OCI-LY1 (cell line): Measurements from ENCODE around the gene GPR119.

Experiments
- H2AFZ ChIP-seq: fragments of 200-600 bp; sonication (generic), shearing (Covaris generic); 2 replicates; pipeline ENCODE4 v1.6.0; 2014; ENCODE audit warnings: antibody characterized with exemption, mild to moderate bottlenecking, low read length
- H3F3A ChIP-seq: fragments of 200-600 bp; sonication (generic), shearing (Covaris generic); 2 replicates; pipeline ENCODE4 v1.6.0; 2014; ENCODE audit warnings: mild to moderate bottlenecking, antibody characterized with exemption, low read length, moderate library complexity; ENCODE audit not compliant: insufficient read depth
- H3K27ac ChIP-seq: fragments of 200-600 bp; sonication (generic); 2 replicates; pipeline ENCODE4 v1.5.1; 2014; ENCODE audit warnings: low read length, mixed run types, mild to moderate bottlenecking, low read depth; ENCODE audit not compliant: poor library complexity, severe bottlenecking
- H3K27me3 ChIP-seq: fragments of 200-600 bp; sonication (generic); 2 replicates; pipeline ENCODE4 v1.6.0; 2014; ENCODE audit warnings: antibody characterized with exemption, mild to moderate bottlenecking, low read length, moderate library complexity; ENCODE audit not compliant: insufficient read depth
- H3K36me3 ChIP-seq: fragments of 200-600 bp; sonication (generic); 2 replicates; pipeline ENCODE4 v1.6.1; 2014; ENCODE audit warnings: mild to moderate bottlenecking, antibody characterized with exemption, low read length, moderate library complexity, mixed read lengths; ENCODE audit not compliant: insufficient read depth
- H3K4me1 ChIP-seq: fragments of 200-600 bp; sonication (generic); 2 replicates; pipeline ENCODE4 v1.5.1; 2014; ENCODE audit warnings: mild to moderate bottlenecking, low read length, moderate library complexity; ENCODE audit not compliant: insufficient read depth, severe bottlenecking
- H3K4me2 ChIP-seq: fragments of 200-600 bp; sonication (generic), shearing (Covaris generic); 2 replicates; pipeline ENCODE4 v1.6.1; 2014; ENCODE audit warnings: low read length
- H3K4me3 ChIP-seq: fragments of 200-600 bp; sonication (generic); 2 replicates; pipeline ENCODE4 v1.5.1; 2014; ENCODE audit warnings: low read length, low read depth, mild to moderate bottlenecking, mixed read lengths; ENCODE audit not compliant: poor library complexity, severe bottlenecking
- H3K79me2 ChIP-seq: fragments of 200-600 bp; shearing (Covaris generic); 2 replicates; pipeline ENCODE4 v1.6.1; 2016; ENCODE audit warnings: mixed run types, low read length, mixed read lengths; ENCODE audit not compliant: insufficient read depth
- H3K9ac ChIP-seq: fragments of 200-600 bp; sonication (generic), shearing (Covaris generic); 2 replicates; pipeline ENCODE4 v1.6.1; 2014; ENCODE audit warnings: mild to moderate bottlenecking, low read length, mixed read lengths
- H3K9me2 ChIP-seq: fragments of 200-600 bp; sonication (generic), shearing (Covaris generic); 2 replicates; pipeline ENCODE4 v1.6.1; 2014; ENCODE audit warnings: low read depth, mild to moderate bottlenecking, low read length, mixed read lengths
- H3K9me3 ChIP-seq: fragments of 200-600 bp; shearing (Covaris generic); 2 replicates; pipeline ENCODE4 v1.6.1; 2014; ENCODE audit warnings: low read length, mixed read lengths
- H4K20me1 ChIP-seq: fragments of 200-600 bp; sonication (generic), shearing (Covaris generic); 2 replicates; pipeline ENCODE4 v1.6.0; 2016; ENCODE audit warnings: mild to moderate bottlenecking, low read length; ENCODE audit not compliant: insufficient read depth
- EZH2 ChIP-seq: fragments of 200-600 bp; sonication (generic), shearing (Covaris generic); IDR thresholded peaks from 2 replicates; pipeline ENCODE4 v1.8.0; 2017; ENCODE audit warnings: borderline replicate concordance, mixed run types, mild to moderate bottlenecking, antibody characterized with exemption, low read length, moderate library complexity, mixed read lengths
- TF ChIP-seq, protein P1 (sequence below): fragments of 200-600 bp; sonication (generic), shearing (Covaris generic); IDR thresholded peaks from 2 replicates; pipeline ENCODE4 v1.5.1; 2017; ENCODE audit warnings: mild to moderate bottlenecking, antibody characterized with exemption, low read length, moderate library complexity, mixed read lengths

The GPR119 gene

DNA sequence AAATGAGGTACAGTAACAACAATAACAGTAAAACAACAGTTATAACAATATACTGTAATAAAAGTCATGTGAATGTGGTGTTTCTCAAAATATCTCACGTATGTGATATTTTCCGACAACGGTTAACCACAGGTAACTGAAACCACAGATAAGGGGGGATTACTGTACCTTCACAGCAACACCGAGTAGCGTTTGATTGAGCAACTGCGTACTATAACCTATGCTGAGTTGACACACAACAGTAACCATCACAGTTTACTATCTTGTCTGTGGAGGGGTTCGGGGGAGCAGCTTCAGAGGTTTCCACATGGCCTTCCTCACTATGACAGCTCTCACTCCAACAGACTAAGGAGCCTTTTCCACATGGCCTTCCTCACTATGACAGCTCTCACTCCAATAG, 29.7 kb upstream of the GPR119 start:
- H2AFZ ChIP-seq, result no peak overlapping the region
- no peaks in the 10 kb centered on the region for H3K27me3 ChIP-seq
- TF ChIP-seq EZH2, result no peak
- TF ChIP-seq, protein P1, sequence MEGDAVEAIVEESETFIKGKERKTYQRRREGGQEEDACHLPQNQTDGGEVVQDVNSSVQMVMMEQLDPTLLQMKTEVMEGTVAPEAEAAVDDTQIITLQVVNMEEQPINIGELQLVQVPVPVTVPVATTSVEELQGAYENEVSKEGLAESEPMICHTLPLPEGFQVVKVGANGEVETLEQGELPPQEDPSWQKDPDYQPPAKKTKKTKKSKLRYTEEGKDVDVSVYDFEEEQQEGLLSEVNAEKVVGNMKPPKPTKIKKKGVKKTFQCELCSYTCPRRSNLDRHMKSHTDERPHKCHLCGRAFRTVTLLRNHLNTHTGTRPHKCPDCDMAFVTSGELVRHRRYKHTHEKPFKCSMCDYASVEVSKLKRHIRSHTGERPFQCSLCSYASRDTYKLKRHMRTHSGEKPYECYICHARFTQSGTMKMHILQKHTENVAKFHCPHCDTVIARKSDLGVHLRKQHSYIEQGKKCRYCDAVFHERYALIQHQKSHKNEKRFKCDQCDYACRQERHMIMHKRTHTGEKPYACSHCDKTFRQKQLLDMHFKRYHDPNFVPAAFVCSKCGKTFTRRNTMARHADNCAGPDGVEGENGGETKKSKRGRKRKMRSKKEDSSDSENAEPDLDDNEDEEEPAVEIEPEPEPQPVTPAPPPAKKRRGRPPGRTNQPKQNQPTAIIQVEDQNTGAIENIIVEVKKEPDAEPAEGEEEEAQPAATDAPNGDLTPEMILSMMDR, result no peak
- peaks cover 18% of the 10 kb centered on the region for H3K36me3 ChIP-seq
- no peak overlapping the region for H3K27ac ChIP-seq
- H4K20me1 ChIP-seq, result no peaks in the 10 kb centered on the region
- no peaks in the 10 kb centered on the region for H3K9me2 ChIP-seq
- H3K4me2 ChIP-seq, result no peak overlapping the region
- H3F3A ChIP-seq, result no peaks in the 10 kb centered on the region
- H3K79me2 ChIP-seq, result no peaks in the 10 kb centered on the region
- no peaks in the 10 kb centered on the region for H3K9me3 ChIP-seq
- H3K4me1 ChIP-seq, result peaks cover 10% of the 10 kb centered on the region
- no peak overlapping the region for H3K9ac ChIP-seq
- H3K4me3 ChIP-seq, result no peak overlapping the region

DNA sequence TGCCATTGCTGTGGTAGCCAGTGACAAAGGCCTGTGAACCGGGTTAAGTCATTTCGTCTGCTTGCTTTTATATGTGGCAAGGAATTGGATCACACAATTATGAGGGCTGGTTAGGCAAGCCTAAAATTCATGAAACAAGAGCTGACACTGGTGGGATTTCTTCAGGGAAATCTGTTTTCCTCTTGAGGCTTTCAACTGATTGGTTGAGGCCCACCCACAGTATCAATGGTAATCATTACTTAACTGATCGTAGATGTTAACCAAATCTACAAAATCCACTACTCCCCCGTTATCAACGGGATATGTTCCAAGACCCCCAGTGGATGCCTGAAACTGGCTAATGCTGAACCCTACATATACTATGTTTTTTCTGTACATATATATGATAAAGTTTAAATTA, 29.3 kb upstream of the GPR119 start:
- H2AFZ ChIP-seq, result no peak overlapping the region
- H3K27me3 ChIP-seq, result no peaks in the 10 kb centered on the region
- peaks cover 21% of the 10 kb centered on the region for H3K36me3 ChIP-seq

DNA sequence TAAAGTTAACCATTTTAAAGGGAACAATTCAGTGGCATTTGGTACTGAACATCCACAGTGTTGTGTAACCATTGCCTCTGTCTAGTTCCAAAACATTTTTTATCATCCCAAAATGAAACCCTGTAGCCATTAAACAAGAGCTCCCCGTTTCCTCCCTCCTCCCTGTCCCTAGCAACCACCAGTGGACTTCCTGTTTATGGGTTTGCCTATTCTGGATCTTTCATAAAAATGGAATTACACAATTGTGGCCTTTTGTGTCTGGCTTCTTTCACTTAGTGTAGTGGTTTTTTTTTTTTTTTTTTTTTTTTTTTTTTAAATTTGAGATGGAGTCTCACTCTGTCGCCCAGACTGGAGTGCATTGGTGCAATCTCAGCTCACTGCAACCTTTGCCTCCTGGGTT, 27.9 kb upstream of the GPR119 start:
- Histone ChIP-seq H3K9me3 (no peaks in the 10 kb centered on the region), H3F3A (no peaks in the 10 kb centered on the region), H3K9ac (no peak overlapping the region), H4K20me1 (no peaks in the 10 kb centered on the region), H3K27ac (no peak overlapping the region), H3K36me3 (peaks cover 31% of the 10 kb centered on the region), H3K9me2 (no peaks in the 10 kb centered on the region), H3K27me3 (no peaks in the 10 kb centered on the region), H2AFZ (no peak overlapping the region), H3K4me1 (peaks cover 10% of the 10 kb centered on the region), H3K4me3 (no peak overlapping the region), H3K4me2 (no peak overlapping the region), H3K79me2 (no peaks in the 10 kb centered on the region)
- TF ChIP-seq, protein P1, result no peak
- no peak for TF ChIP-seq EZH2

More for the DNA sequence above, 29.3 kb upstream of the GPR119 start:
- Histone ChIP-seq H3K4me1 (peaks cover 10% of the 10 kb centered on the region), H3F3A (no peaks in the 10 kb centered on the region), H3K79me2 (no peaks in the 10 kb centered on the region), H3K27ac (no peak overlapping the region), H3K9ac (no peak overlapping the region), H3K9me3 (no peaks in the 10 kb centered on the region), H3K9me2 (no peaks in the 10 kb centered on the region), H4K20me1 (no peaks in the 10 kb centered on the region), H3K4me3 (no peak overlapping the region), H3K4me2 (no peak overlapping the region)
- no peak for TF ChIP-seq EZH2
- TF ChIP-seq, protein P1, result no peak
